ENCODE data around the gene OGG1. TPM values are rescaled to one million over a fixed set of nuclear protein-coding genes. Genes with fewer than 3 reads are reported as not detected.
A peak's percentile ranks its signal among the peaks of the same experiment; 100 is the strongest.

Gene OGG1
- polyA plus RNA-seq, 2 of the 4 experiments (the other 2 are of a cell fraction) = 18.1 to 21.2 TPM

DNA sequence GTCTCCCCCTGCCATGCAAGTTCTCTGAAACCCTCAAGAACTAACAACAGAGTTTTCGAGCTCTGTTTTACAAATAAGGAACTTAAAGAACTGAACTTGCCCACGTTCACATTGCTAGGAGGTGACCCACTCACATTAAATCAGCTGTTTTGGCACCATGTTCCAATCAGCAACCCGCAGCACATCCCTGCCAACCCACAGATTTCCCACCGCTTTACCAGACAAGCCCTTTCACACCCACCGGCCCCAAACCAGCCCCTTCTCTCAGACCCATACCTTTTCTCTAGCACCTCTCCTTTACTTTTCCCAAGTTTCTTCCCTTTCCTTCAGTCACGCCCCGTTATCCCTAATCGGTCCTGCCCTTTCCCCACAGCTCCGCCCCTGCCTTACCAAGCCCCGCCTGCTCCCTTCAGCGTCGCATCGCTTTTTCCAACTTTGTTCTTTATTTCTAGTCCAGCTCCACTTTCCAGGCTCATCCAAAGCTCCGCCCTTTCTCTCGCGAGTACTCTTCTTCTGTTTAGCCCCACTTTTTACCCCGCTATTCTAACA lies 19.0 kb upstream of the OGG1 start (continued):
- TF ChIP-seq, protein P1, sequence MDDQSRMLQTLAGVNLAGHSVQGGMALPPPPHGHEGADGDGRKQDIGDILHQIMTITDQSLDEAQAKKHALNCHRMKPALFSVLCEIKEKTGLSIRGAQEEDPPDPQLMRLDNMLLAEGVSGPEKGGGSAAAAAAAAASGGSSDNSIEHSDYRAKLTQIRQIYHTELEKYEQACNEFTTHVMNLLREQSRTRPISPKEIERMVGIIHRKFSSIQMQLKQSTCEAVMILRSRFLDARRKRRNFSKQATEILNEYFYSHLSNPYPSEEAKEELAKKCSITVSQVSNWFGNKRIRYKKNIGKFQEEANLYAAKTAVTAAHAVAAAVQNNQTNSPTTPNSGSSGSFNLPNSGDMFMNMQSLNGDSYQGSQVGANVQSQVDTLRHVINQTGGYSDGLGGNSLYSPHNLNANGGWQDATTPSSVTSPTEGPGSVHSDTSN (IDR thresholded peaks at IDR 0.05) = no peak

DNA sequence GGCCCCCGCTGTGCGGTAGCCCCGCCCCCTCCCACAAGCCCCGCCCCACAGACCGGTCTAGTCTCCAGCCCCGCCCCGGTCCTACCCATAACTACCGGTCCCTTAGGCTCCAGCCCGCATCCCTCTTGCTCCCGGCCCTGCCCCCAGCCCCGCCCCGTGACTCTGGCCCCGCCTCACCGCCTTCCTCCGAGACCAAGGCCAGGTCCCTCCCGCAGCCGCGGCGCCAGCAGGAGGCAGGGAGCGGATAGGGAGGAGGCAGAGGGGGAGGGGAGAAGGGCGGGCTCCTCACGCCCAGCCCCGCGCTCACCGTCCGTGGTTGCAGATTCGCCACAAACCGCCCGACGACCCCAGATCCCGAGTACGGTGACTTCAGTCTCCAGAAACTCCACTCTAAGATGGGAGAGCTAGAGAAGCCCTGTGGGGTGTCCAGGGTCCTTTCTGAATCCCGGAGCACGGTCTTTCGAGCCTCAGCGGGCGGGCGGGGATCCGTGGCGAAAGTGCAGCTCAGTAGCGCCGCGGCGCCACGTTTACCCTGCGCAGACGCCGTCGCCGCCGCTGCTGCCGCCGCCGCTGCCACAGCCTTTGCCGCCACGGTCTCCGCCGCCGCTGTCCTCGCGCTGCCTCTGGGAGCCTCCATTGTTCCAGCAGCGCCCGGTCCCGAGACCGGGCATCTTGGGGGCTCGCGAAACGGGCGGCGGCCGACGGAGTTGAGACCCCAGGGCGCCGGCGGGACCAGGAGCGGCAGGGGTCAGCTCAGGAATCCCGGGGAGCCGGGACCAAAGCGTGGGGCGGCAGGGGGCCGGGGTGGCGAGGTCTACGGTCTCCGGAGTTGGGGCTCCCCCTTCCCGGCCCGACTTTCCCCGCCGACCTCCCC lies 18.3 kb upstream of the OGG1 start, which contains the start of gene BRPF1:
Gene BRPF1 (plus strand): TSS at position 530 of the 874 bp plus-strand sequence. CDS start 2,406 bp downstream, outside the sequence.
- Histone ChIP-seq H3K27ac (peak within 1 kb of the TSS; percentile 93 to 97), H3K4me1 (peaks cover 16% of the 10 kb centered on the region), H3K9me3 (no peaks in the 10 kb centered on the region), H3K4me3 (peak within 1 kb of the TSS; percentile 92), H3K4me2 (peak within 1 kb of the TSS; percentile 97)
- POLR2A ChIA-PET = interaction anchor here (0.8 to 3.3 kb wide), 6 partner anchors 16 to 517 kb away, joined by 3 to 17 read pairs (median 5); partner anchors contain the start of genes ARPC4, OGG1 and TADA3
- TF ChIP-seq KDM5A (IDR thresholded peaks at IDR 0.05) (no peak), JUN (IDR thresholded peaks at IDR 0.05) (peak; percentile 86 to 90), MYC (IDR thresholded peaks at IDR 0.05; ENCODE audit: borderline replicate concordance, low read length) (peak; percentile 40; the same call in 1 of the 2 replicates), MAZ (IDR thresholded peaks at IDR 0.05; ENCODE audit: borderline replicate concordance, low read depth, low read length) (0 out of 2 replicates have a peak, but pooled peaks have one; percentile 40), FOSL2 (IDR thresholded peaks at IDR 0.05) (no peak), FOSL2 (CRISPR knock-in tag; IDR thresholded peaks at IDR 0.05) (peak; percentile 23; the same call in 1 of the 2 replicates), HOXA7 (CRISPR knock-in tag; IDR thresholded peaks at IDR 0.05) (no peak), POLR2AphosphoS2 (conservative IDR thresholded peaks at IDR 0.05; ENCODE audit: low read length) (no peak), GATA3 (IDR thresholded peaks at IDR 0.05; ENCODE audit: borderline replicate concordance) (no peak), POLR2A (IDR thresholded peaks at IDR 0.05; ENCODE audit: low read length) (peak; percentile 63), TFCP2L1 (CRISPR knock-in tag; IDR thresholded peaks at IDR 0.05) (no peak), TP53 (CRISPR knock-in tag; IDR thresholded peaks at IDR 0.05) (no peak), EHMT2 (IDR thresholded peaks at IDR 0.05; ENCODE audit: low read depth) (no peak), PHF8 (IDR thresholded peaks at IDR 0.05; ENCODE audit: borderline replicate concordance, low read depth) (peak; percentile 53; the same call in 1 of the 2 replicates), HOXB5 (CRISPR knock-in tag; IDR thresholded peaks at IDR 0.05) (no peak)
- TF ChIP-seq, protein P2, sequence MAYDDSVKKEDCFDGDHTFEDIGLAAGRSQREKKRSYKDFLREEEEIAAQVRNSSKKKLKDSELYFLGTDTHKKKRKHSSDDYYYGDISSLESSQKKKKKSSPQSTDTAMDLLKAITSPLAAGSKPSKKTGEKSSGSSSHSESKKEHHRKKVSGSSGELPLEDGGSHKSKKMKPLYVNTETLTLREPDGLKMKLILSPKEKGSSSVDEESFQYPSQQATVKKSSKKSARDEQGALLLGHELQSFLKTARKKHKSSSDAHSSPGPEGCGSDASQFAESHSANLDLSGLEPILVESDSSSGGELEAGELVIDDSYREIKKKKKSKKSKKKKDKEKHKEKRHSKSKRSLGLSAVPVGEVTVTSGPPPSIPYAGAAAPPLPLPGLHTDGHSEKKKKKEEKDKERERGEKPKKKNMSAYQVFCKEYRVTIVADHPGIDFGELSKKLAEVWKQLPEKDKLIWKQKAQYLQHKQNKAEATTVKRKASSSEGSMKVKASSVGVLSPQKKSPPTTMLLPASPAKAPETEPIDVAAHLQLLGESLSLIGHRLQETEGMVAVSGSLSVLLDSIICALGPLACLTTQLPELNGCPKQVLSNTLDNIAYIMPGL (CRISPR knock-in tag; IDR thresholded peaks at IDR 0.05; ENCODE audit: borderline replicate concordance) = peak; percentile 51; the same call in 1 of the 2 replicates
- TF ChIP-seq, protein P3, sequence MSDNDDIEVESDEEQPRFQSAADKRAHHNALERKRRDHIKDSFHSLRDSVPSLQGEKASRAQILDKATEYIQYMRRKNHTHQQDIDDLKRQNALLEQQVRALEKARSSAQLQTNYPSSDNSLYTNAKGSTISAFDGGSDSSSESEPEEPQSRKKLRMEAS (IDR thresholded peaks at IDR 0.05) = peak; percentile 82
- TF ChIP-seq, protein P4, sequence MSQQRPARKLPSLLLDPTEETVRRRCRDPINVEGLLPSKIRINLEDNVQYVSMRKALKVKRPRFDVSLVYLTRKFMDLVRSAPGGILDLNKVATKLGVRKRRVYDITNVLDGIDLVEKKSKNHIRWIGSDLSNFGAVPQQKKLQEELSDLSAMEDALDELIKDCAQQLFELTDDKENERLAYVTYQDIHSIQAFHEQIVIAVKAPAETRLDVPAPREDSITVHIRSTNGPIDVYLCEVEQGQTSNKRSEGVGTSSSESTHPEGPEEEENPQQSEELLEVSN (IDR thresholded peaks at IDR 0.05; ENCODE audit: borderline replicate concordance, low read depth) = peak; percentile 62; the same call in 1 of the 2 replicates
- WGBS (ENCODE audit: missing lambda C conversion rate) = 4% methylated on average over 15 of the region's 88 CpGs
- ATAC-seq = peak; percentile 94 to 97
- peak; percentile 98 to 99 for DNase-seq (ENCODE audit: low read depth in 1 of 2, low spot score in 1 of 2)
- CTCF ChIA-PET = interaction anchor here (1.7 to 6.2 kb wide), 7 partner anchors 11 to 228 kb away, joined by 3 to 99 read pairs (median 17); partner anchors contain the start of gene OGG1
- FAIRE-seq = no peak
